Measurements from ENCODE around the gene SGPP1.

The SGPP1 gene

DNA sequence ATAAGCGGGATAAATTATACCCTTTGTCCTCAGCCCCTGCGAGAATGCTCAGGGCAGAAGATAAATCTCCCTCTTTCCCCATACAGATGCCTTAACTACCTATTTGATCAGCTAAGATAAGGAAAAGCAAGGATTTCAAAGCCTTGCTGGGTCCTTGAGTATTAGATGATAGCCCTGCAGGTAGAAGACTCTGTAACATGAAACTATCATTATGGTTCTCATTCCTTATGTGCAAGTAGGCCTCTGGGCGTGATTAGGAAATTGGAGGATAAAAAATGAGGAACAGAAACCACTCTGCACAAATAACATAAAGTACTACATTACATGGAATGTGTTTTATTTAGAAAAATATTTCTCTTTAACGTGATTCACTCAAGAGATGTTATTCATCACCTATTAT, 71.7 kb downstream of the SGPP1 start:
- H3K27ac ChIP-seq (replicated peaks), result no peak overlapping the region
- no peak for DNase-seq (ENCODE audit: low read depth in 1 of 2, low spot score in 1 of 2)
- TF ChIP-seq POLR2AphosphoS5 (IDR thresholded peaks at IDR 0.05; ENCODE audit: low read depth), result no peak
- TF ChIP-seq SPI1 (IDR thresholded peaks at IDR 0.05; ENCODE audit: borderline replicate concordance, low read depth), result peak; percentile 36; the same call in 1 of the 2 replicates

DNA sequence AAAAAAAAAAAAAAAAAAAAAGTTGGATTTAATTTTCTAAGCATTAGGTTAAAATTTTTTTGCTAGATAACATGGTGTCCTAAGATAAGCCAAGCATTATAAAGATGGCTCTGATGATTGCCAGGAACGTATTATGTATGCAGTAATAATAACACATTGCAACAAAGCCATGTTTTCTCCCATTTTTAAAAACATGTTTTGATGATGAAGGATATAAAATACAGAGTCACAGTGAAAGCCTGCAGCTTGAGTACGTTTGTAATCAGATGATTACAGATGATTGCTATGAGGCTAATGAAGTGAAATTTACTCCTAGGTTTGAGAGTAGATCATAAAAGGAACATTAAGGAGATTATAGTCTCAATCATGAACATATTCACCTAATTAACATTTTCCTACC, 72.9 kb downstream of the SGPP1 start:
- Histone ChIP-seq H3K27me3 (ENCODE audit: insufficient read depth, poor library complexity, severe bottlenecking) (no peaks in the 10 kb centered on the region), H3K27ac (replicated peaks) (no peak overlapping the region), H3K4me3 (replicated peaks; ENCODE audit: insufficient read depth, low read length) (no peak overlapping the region)
- DNase-seq (ENCODE audit: low read depth in 1 of 2, low spot score in 1 of 2), result no peak
- TF ChIP-seq CTCF (IDR thresholded peaks at IDR 0.05; ENCODE audit: insufficient read depth, low read length) (no peak), POLR2AphosphoS5 (IDR thresholded peaks at IDR 0.05; ENCODE audit: low read depth) (no peak), REST (IDR thresholded peaks at IDR 0.05; ENCODE audit: insufficient replicate concordance, low read depth) (no peak)

More for the DNA sequence above, 71.7 kb downstream of the SGPP1 start:
- no peak overlapping the region for H3K4me3 ChIP-seq (replicated peaks; ENCODE audit: insufficient read depth, low read length)
- no peaks in the 10 kb centered on the region for H3K27me3 ChIP-seq (ENCODE audit: insufficient read depth, poor library complexity, severe bottlenecking)

DNA sequence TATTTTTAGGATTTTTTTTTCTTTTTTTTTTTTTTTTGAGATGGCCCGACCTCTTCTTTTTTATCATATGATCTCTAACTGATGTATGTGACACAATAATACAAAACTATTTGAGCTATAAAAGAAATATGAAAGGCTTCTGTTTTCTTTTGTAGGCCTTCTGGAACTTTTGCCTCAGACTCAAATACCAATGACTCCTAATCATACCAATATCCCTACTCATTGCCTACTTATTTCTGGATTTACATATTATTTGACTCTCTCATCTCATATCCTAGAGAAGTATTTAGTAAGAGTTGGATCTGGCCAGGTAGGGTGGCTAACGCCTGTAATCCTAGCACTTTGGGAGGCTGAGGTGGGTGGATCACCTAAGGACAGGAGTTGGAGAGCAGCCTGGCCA, 73.5 kb downstream of the SGPP1 start:
- no peak for DNase-seq (ENCODE audit: low read depth in 1 of 2, low spot score in 1 of 2)
- Histone ChIP-seq H3K27me3 (ENCODE audit: insufficient read depth, poor library complexity, severe bottlenecking) (no peaks in the 10 kb centered on the region), H3K4me3 (replicated peaks; ENCODE audit: insufficient read depth, low read length) (no peak overlapping the region), H3K27ac (replicated peaks) (no peak overlapping the region)
- TF ChIP-seq SPI1 (IDR thresholded peaks at IDR 0.05; ENCODE audit: borderline replicate concordance, low read depth) (no peak), CTCF (IDR thresholded peaks at IDR 0.05; ENCODE audit: insufficient read depth, low read length) (no peak), GABPA (IDR thresholded peaks at IDR 0.05; ENCODE audit: low read depth) (no peak), POLR2AphosphoS5 (IDR thresholded peaks at IDR 0.05; ENCODE audit: low read depth) (no peak), REST (IDR thresholded peaks at IDR 0.05; ENCODE audit: insufficient replicate concordance, low read depth) (no peak)

DNA sequence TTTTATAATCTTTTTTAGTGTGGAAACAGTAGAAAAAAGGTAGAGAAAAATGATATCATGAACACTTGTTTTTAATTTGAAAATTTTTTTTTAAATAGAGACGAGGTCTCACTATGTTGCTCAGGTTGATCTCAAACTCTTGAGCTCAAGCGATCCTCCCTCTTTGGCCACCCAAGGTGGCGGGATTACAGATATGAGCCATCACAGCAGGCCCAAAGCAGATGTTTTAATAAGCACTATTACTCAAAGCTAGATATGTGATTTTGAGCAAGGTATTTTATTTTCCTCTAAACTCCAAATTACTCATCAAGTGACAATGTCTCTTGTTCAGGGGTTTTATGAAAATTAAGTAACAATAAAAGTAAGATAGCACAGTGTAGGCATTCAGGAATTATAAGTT, 75.5 kb downstream of the SGPP1 start:
- no peak overlapping the region for H3K27ac ChIP-seq (replicated peaks)
- TF ChIP-seq SPI1 (IDR thresholded peaks at IDR 0.05; ENCODE audit: borderline replicate concordance, low read depth), result no peak
- no peak for TF ChIP-seq REST (IDR thresholded peaks at IDR 0.05; ENCODE audit: insufficient replicate concordance, low read depth)
- no peak for DNase-seq (ENCODE audit: low read depth in 1 of 2, low spot score in 1 of 2)
- no peak overlapping the region for H3K4me3 ChIP-seq (replicated peaks; ENCODE audit: insufficient read depth, low read length)
- no peaks in the 10 kb centered on the region for H3K27me3 ChIP-seq (ENCODE audit: insufficient read depth, poor library complexity, severe bottlenecking)

Data from HL-60 (cell line).